ENCODE data around the gene ACAA1. TPM values are rescaled to one million over a fixed set of nuclear protein-coding genes. Genes with fewer than 3 reads are reported as not detected.
"Not testable (repeated sequence)": the region's sequence is repeated elsewhere in the genome, so short reads cannot be mapped to it uniquely, and the experiment has no call there.

Gene ACAA1
- total and polyA plus RNA-seq, 2 donors (not counting 1 experiment from before 2014, with no cell fraction given), result 98.4 to 143 TPM

GRCh38 chr3:38084334-38085310 lies 52.3 kb downstream of the ACAA1 start:
- Histone ChIP-seq H3K27ac (ENCODE audit: low read length in 2 of 2) (no peak overlapping the region), H3K4me2 (replicated peaks; ENCODE audit: low read depth, low read length, poor library complexity, severe bottlenecking) (no peak overlapping the region), H2AFZ (ENCODE audit: insufficient read depth, low read depth, low read length, poor library complexity, severe bottlenecking) (no peak overlapping the region), H3K36me3 (replicated peaks in 1 of 2; ENCODE audit: control extremely low read depth in 1 of 2, control insufficient read depth in 1 of 2, extremely low read depth in 1 of 2, insufficient read depth in 2 of 2, low read length in 1 of 2) (no peaks in the 10 kb centered on the region), H3K9ac (ENCODE audit: low read length) (peak overlapping the region; percentile 0), H3K4me3 (ENCODE audit: control extremely low read depth in 1 of 5, extremely low read depth in 1 of 5, insufficient read depth in 1 of 5, low read depth in 2 of 5, low read length in 4 of 5) (no peak overlapping the region), H3K27me3 (replicated peaks in 1 of 4; ENCODE audit: control extremely low read depth in 1 of 4, control insufficient read depth in 3 of 4, insufficient read depth in 4 of 4, low read length in 3 of 4) (peaks cover 0 to 2% (median 0%) of the 10 kb centered on the region in 4 experiments), H3K79me2 (ENCODE audit: control insufficient read depth, insufficient read depth, low read length) (no peaks in the 10 kb centered on the region), H3K4me1 (ENCODE audit: control insufficient read depth in 2 of 2, insufficient read depth in 2 of 2, low read length in 2 of 2) (no peaks in the 10 kb centered on the region), H4K20me1 (ENCODE audit: control insufficient read depth, insufficient read depth, low read length, poor library complexity, severe bottlenecking) (no peaks in the 10 kb centered on the region), H3K9me3 (ENCODE audit: control extremely low read depth in 1 of 3, control insufficient read depth in 2 of 3, insufficient read depth in 1 of 3, low read length in 2 of 3) (peaks cover 0 to 24% (median 11%) of the 10 kb centered on the region in 3 donors)
- DNase-seq (peak; percentile 67), ATAC-seq (ENCODE audit: low read depth) (peak; percentile 51)
- Mint-ChIP-seq H3K27ac (peak overlapping the region; percentile 79), H3K4me3 (peak overlapping the region; percentile 10), H3K27me3 (no peaks in the 10 kb centered on the region), H3K4me1 (no peaks in the 10 kb centered on the region), H3K9me3 (ENCODE audit: insufficient read depth) (peaks cover 9% of the 10 kb centered on the region)
- ChIA-PET POLR2A (no interaction called here), CTCF (no interaction called here)
- intact Hi-C loops (cut with micrococcal nuclease), result no loop called here
- WGBS (ENCODE audit: insufficient coverage), result 73% methylated on average over 7 of the region's 7 CpGs
- no peak for TF ChIP-seq EZH2 (IDR thresholded peaks at IDR 0.05; ENCODE audit: borderline replicate concordance, insufficient read depth, low read depth, low read length, poor library complexity, severe bottlenecking)
- TF ChIP-seq CTCF (IDR thresholded peaks at IDR 0.05), result no peak

- Histone ChIP-seq H3K4me2 (replicated peaks; ENCODE audit: low read depth, low read length, poor library complexity, severe bottlenecking) (no peak overlapping the region), H3K4me1 (ENCODE audit: control insufficient read depth in 2 of 2, insufficient read depth in 2 of 2, low read length in 2 of 2) (no peaks in the 10 kb centered on the region), H3K27ac (ENCODE audit: low read length in 2 of 2) (no peak overlapping the region), H3K36me3 (replicated peaks in 1 of 2; ENCODE audit: control extremely low read depth in 1 of 2, control insufficient read depth in 1 of 2, extremely low read depth in 1 of 2, insufficient read depth in 2 of 2, low read length in 1 of 2) (no peaks in the 10 kb centered on the region), H3K9me3 (ENCODE audit: control extremely low read depth in 1 of 3, control insufficient read depth in 2 of 3, insufficient read depth in 1 of 3, low read length in 2 of 3) (peaks cover 0 to 24% (median 11%) of the 10 kb centered on the region in 3 donors), H2AFZ (ENCODE audit: insufficient read depth, low read depth, low read length, poor library complexity, severe bottlenecking) (no peak overlapping the region), H4K20me1 (ENCODE audit: control insufficient read depth, insufficient read depth, low read length, poor library complexity, severe bottlenecking) (no peaks in the 10 kb centered on the region), H3K9ac (ENCODE audit: low read length) (peak overlapping the region; percentile 0), H3K4me3 (ENCODE audit: control extremely low read depth in 1 of 5, extremely low read depth in 1 of 5, insufficient read depth in 1 of 5, low read depth in 2 of 5, low read length in 4 of 5) (no peak overlapping the region), H3K79me2 (ENCODE audit: control insufficient read depth, insufficient read depth, low read length) (no peaks in the 10 kb centered on the region), H3K27me3 (replicated peaks in 1 of 4; ENCODE audit: control extremely low read depth in 1 of 4, control insufficient read depth in 3 of 4, insufficient read depth in 4 of 4, low read length in 3 of 4) (peaks cover 0 to 2% (median 0%) of the 10 kb centered on the region in 4 experiments)
- Mint-ChIP-seq H3K9me3 (ENCODE audit: insufficient read depth) (peaks cover 9% of the 10 kb centered on the region), H3K27me3 (no peaks in the 10 kb centered on the region), H3K27ac (peak overlapping the region; percentile 79), H3K4me1 (no peaks in the 10 kb centered on the region), H3K4me3 (no peak overlapping the region)
- ATAC-seq (ENCODE audit: low read depth) (no peak), DNase-seq (peak; percentile 39)
- WGBS (ENCODE audit: insufficient coverage), result 95% methylated on average over 7 of the region's 13 CpGs
- ChIA-PET POLR2A (no interaction called here), CTCF (no interaction called here)
- intact Hi-C loops (cut with micrococcal nuclease), result no loop called here
- TF ChIP-seq CTCF (IDR thresholded peaks at IDR 0.05) (no peak), EZH2 (IDR thresholded peaks at IDR 0.05; ENCODE audit: borderline replicate concordance, insufficient read depth, low read depth, low read length, poor library complexity, severe bottlenecking) (no peak)
These were observed 53.0 kb downstream of the ACAA1 start for GRCh38 chr3:38083871-38084333.

- peaks cover 0 to 24% (median 11%) of the 10 kb centered on the region in 3 donors for H3K9me3 ChIP-seq (ENCODE audit: control extremely low read depth in 1 of 3, control insufficient read depth in 2 of 3, insufficient read depth in 1 of 3, low read length in 2 of 3)
- H3K36me3 ChIP-seq (replicated peaks in 1 of 2; ENCODE audit: control extremely low read depth in 1 of 2, control insufficient read depth in 1 of 2, extremely low read depth in 1 of 2, insufficient read depth in 2 of 2, low read length in 1 of 2); H3K9me3 Mint-ChIP-seq (ENCODE audit: insufficient read depth); ATAC-seq (ENCODE audit: low read depth); intact Hi-C loops (cut with micrococcal nuclease); H3K79me2 ChIP-seq (ENCODE audit: control insufficient read depth, insufficient read depth, low read length); CTCF ChIA-PET; H3K27me3 ChIP-seq (replicated peaks in 1 of 4; ENCODE audit: control extremely low read depth in 1 of 4, control insufficient read depth in 3 of 4, insufficient read depth in 4 of 4, low read length in 3 of 4); H4K20me1 ChIP-seq (ENCODE audit: control insufficient read depth, insufficient read depth, low read length, poor library complexity, severe bottlenecking); H3K9ac ChIP-seq (ENCODE audit: low read length); DNase-seq; H3K4me3 ChIP-seq (ENCODE audit: control extremely low read depth in 1 of 5, extremely low read depth in 1 of 5, insufficient read depth in 1 of 5, low read depth in 2 of 5, low read length in 4 of 5); H2AFZ ChIP-seq (ENCODE audit: insufficient read depth, low read depth, low read length, poor library complexity, severe bottlenecking); H3K27ac ChIP-seq (ENCODE audit: low read length in 2 of 2); POLR2A ChIA-PET; H3K27me3 Mint-ChIP-seq; H3K4me1 ChIP-seq (ENCODE audit: control insufficient read depth in 2 of 2, insufficient read depth in 2 of 2, low read length in 2 of 2); H3K4me2 ChIP-seq (replicated peaks; ENCODE audit: low read depth, low read length, poor library complexity, severe bottlenecking); H3K4me1 Mint-ChIP-seq; H3K4me3 Mint-ChIP-seq; H3K27ac Mint-ChIP-seq: not testable (repeated sequence)
- WGBS (ENCODE audit: insufficient coverage), result no CpG with 5 or more reads among the region's 1 CpG
These were observed 53.7 kb downstream of the ACAA1 start for GRCh38 chr3:38083254-38083653.

All from B cell (primary cell).